ENCODE measurements around the gene RBP3. TPM values are rescaled to one million over a fixed set of nuclear protein-coding genes. Genes with fewer than 3 reads are reported as not detected.

Gene RBP3
- total RNA-seq, 1 donor from 2014 or later = not detected

DNA sequence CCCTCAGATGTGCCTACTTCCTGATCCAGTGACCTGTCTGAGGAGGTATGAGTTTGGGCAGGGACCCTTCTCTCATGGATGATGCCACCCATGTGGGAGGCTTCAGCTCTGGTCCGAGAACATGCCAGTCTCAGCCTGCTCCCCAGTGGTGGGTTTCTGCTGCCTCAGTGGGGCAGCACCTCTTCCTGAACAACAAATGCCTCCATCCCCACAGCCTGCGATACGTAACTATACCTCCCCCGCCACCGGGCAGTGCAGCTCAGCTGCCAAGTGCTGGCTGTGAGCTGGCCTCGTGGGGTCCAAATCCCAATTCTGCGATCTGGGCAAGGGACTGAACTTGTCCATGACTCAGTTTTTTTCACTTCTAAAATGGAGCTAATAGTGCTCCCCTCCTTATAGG lies 45.1 kb upstream of the RBP3 start:
- Histone ChIP-seq H3K4me3 (no peak overlapping the region), H3K4me1 (no peaks in the 10 kb centered on the region), H3K27ac (no peak overlapping the region), H3K36me3 (no peaks in the 10 kb centered on the region), H3K9me3 (no peaks in the 10 kb centered on the region), H3K27me3 (ENCODE audit: low read depth) (peaks cover 28% of the 10 kb centered on the region)
- no peak for ATAC-seq
- DNase-seq = no peak
- intact Hi-C loops (cut with DNase I) = no loop called here
- no peak for TF ChIP-seq CTCF (IDR thresholded peaks at IDR 0.05)

DNA sequence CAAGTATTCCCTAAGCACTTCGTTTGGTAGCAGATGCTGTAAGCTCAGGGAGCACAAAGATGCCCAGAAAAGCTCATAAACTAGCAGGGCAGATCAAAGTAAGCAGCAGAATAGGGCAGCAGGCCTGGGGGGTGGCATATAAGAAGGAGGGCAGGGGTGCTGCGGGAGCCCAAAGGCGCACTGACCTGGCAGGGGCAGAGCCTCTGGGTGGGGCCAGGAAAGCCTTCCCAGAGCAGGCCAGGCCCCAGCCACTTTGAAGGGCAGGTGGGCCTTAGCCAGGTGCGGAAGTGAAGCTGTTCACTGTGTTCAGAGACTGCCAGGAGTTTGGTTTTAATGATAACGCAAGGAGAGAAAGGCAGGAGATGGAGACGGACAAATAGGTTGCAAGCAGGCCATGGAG lies 44.3 kb upstream of the RBP3 start:
- intact Hi-C loops (cut with DNase I) = no loop called here
- H3K9me3 ChIP-seq = no peaks in the 10 kb centered on the region
- peaks cover 28% of the 10 kb centered on the region for H3K27me3 ChIP-seq (ENCODE audit: low read depth)
- ATAC-seq = no peak
- H3K36me3 ChIP-seq = no peaks in the 10 kb centered on the region
- DNase-seq = no peak
- H3K27ac ChIP-seq = no peak overlapping the region
- H3K4me1 ChIP-seq = no peaks in the 10 kb centered on the region
- no peak overlapping the region for H3K4me3 ChIP-seq
- no peak for TF ChIP-seq CTCF (IDR thresholded peaks at IDR 0.05)

DNA sequence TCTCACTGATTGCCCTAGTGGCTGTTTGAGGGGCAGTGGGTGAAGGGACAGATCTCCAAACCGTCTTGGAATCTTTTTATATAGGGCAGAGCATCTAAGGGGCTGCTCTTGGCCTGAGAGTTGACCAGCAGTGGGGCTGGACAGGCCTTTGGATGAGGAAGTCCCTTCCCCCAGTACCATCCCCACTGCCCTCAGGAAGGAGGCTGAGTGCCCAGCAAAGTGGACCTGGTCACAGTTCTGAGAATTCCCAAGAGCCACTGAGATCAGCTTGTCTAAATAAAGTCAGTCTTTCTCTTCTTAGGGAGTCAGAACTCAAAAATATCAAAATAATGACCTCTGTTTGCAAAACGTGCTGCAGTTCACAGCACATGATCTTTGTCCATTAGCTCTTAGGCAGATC lies 42.6 kb upstream of the RBP3 start:
- Histone ChIP-seq H3K4me3 (no peak overlapping the region), H3K4me1 (no peaks in the 10 kb centered on the region), H3K27me3 (ENCODE audit: low read depth) (peaks cover 18% of the 10 kb centered on the region), H3K9me3 (no peaks in the 10 kb centered on the region), H3K27ac (no peak overlapping the region), H3K36me3 (no peaks in the 10 kb centered on the region)
- ATAC-seq (no peak), DNase-seq (no peak)
- no peak for TF ChIP-seq CTCF (IDR thresholded peaks at IDR 0.05)
- intact Hi-C loops (cut with DNase I) = no loop called here

DNA sequence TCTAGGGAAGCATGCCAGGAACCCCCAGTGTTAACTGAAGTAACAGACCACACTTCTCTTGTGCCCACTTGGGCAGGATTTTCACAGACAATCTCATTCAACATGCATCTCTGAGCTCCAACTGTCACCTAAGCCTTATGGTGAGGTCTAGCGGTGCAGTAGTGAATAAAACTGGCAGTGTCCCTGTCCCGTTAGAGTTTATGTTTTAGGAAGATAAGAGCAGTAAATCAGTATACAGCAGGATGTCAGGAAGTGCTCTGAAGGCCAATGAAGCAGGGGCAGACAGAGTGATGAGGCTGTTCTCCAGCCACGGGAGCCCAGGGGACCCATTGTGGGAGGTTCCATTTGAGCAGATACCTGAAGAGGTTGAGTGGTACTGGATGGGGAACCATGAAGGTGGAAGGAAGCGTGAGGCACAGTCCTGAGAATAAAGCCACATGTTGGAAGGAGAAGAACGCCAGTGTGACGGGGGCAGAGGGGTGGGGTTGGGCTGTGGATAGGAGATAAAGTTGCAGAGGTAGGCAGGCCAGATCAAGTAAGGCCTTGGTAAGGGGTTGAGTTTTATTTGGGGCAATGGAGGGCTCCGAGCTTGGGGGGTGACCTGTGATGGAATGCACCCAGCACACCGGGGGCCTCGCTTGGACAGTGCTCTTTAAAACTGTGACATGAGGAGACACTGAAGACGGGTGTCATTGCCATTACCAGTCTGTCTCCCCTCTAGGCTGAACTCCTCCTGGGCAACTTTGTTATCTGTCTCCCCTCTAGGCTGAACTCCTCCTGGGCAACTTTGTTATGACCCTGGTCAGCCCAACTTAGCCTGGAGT lies 41.6 kb upstream of the RBP3 start:
- no peaks in the 10 kb centered on the region for H3K36me3 ChIP-seq
- DNase-seq = no peak
- intact Hi-C loops (cut with DNase I) = no loop called here
- H3K9me3 ChIP-seq = no peaks in the 10 kb centered on the region
- no peak overlapping the region for H3K27ac ChIP-seq
- peaks cover 9% of the 10 kb centered on the region for H3K27me3 ChIP-seq (ENCODE audit: low read depth)
- TF ChIP-seq CTCF (IDR thresholded peaks at IDR 0.05) = no peak
- no peak for ATAC-seq
- peaks cover 7% of the 10 kb centered on the region for H3K4me1 ChIP-seq
- H3K4me3 ChIP-seq = no peak overlapping the region

GRCh38 chr10:47307381-47307780 lies 40.8 kb upstream of the RBP3 start:
- H3K27ac ChIP-seq = no peak overlapping the region
- peaks cover 3% of the 10 kb centered on the region for H3K27me3 ChIP-seq (ENCODE audit: low read depth)
- H3K4me3 ChIP-seq = no peak overlapping the region
- TF ChIP-seq CTCF (IDR thresholded peaks at IDR 0.05) = no peak
- H3K9me3 ChIP-seq = no peaks in the 10 kb centered on the region
- intact Hi-C loops (cut with DNase I) = no loop called here
- H3K4me1 ChIP-seq = peaks cover 7% of the 10 kb centered on the region
- no peaks in the 10 kb centered on the region for H3K36me3 ChIP-seq
- ATAC-seq (no peak), DNase-seq (no peak)
